HCT116 (cell line): ENCODE measurements around the gene ARHGAP19. TPM values are rescaled to one million over a fixed set of nuclear protein-coding genes. Genes with fewer than 3 reads are reported as not detected.

Source experiments
- ATAC-seq: fragments of 200-7000 bp; cut with Tn5 transposase; 2 replicates; pipeline ENCODE4 v1.9.1; 2020; ENCODE audit warnings: mild to moderate bottlenecking, moderate library complexity
- BruUV-seq: library from RNA; stranded (reverse); fragments of 400-500 nt; replicated peaks from 2 replicates; lab custom pipeline; 2021; lab: Mats Ljungman, UMichigan
- CTCF ChIA-PET: fragments of 300-600 bp; sonication (Branson Sonifier 250); formaldehyde crosslinking; loops from one replicate; lab custom pipeline; 2021; ENCODE audit warnings: antibody characterized with exemption; lab: Charles Lee
- POLR2A ChIA-PET: fragments of 300-600, 350-600 bp; sonication (Branson Sonifier 250); formaldehyde crosslinking; loops from one replicate; lab custom pipeline; 2021; ENCODE audit warnings: antibody characterized with exemption; lab: Charles Lee
- RAD21 ChIA-PET, 2 experiments: fragments of 300-600 bp; sonication (Branson Sonifier 250); formaldehyde crosslinking; loops; one replicate each; lab custom pipeline; 2023; ENCODE audit warnings: low total read pairs in 2 of 2; ENCODE audit not compliant: uncharacterized antibody in 2 of 2, unreplicated experiment in 2 of 2, low non-redundant PET in 1 of 2; lab: Charles Lee
- DNase-seq: peaks from one replicate; pipeline ENCODE4 v3.0.0-alpha.2; 2010; ENCODE audit warnings: low read depth, low spot score
- H2AFZ ChIP-seq: fragments of 200-600 bp; shearing (Covaris generic), sonication (generic); 2 replicates; pipeline ENCODE4 v1.6.1; 2017; ENCODE audit warnings: low read depth, mixed run types, mixed read lengths, antibody characterized with exemption, low read length; ENCODE audit not compliant: poor library complexity, severe bottlenecking
- H3K27ac ChIP-seq: 2 replicates; pipeline ENCODE4 v1.5.1; 2012; ENCODE audit warnings: low read depth, low read length
- H3K27me3 ChIP-seq: fragments of 200-600 bp; sonication (generic); 2 replicates; pipeline ENCODE4 v1.6.1; 2016; ENCODE audit warnings: mixed run types, low read length, mixed read lengths; ENCODE audit not compliant: insufficient read depth
- H3K36me3 ChIP-seq, 2 experiments: fragments of 200-500 bp in 1 of 2; fragments of 200-600 bp in 1 of 2; sonication (Bioruptor generic) in 1 of 2; sonication (generic) in 1 of 2; 2 replicates each; pipeline versions ENCODE4 v1.5.1 to v1.6.1; 2014 to 2016; ENCODE audit warnings: low read length in 2 of 2, inconsistent platforms in 1 of 2, mixed read lengths in 1 of 2, mixed run types in 1 of 2; ENCODE audit not compliant: insufficient read depth in 2 of 2, control insufficient read depth in 1 of 2
- H3K4me1 ChIP-seq, 2 experiments: fragments of 200-600 bp in 1 of 2; sonication (generic) in 1 of 2; 2 replicates each; pipeline versions ENCODE4 v1.5.1 to v1.6.1; 2012 to 2017; ENCODE audit warnings: low read length in 2 of 2, inconsistent platforms in 1 of 2, mild to moderate bottlenecking in 1 of 2, mixed read lengths in 1 of 2, mixed run types in 1 of 2, moderate library complexity in 1 of 2; ENCODE audit not compliant: insufficient read depth in 2 of 2, control insufficient read depth in 1 of 2
- H3K4me2 ChIP-seq: fragments of 200-600 bp; sonication (generic); 2 replicates; pipeline ENCODE4 v1.6.1; 2017; ENCODE audit warnings: mixed run types, low read length, mixed read lengths
- H3K4me3 ChIP-seq, 2 experiments: fragments of 200-600 bp in 1 of 2; sonication (generic) in 1 of 2; replicated peaks in 1 of 2; 2 replicates each; pipeline ENCODE4 v1.5.1; 2011 to 2016; ENCODE audit warnings: low read length in 2 of 2, control low read depth in 1 of 2, low read depth in 1 of 2, mild to moderate bottlenecking in 1 of 2, mixed read lengths in 1 of 2, mixed run types in 1 of 2
- H3K79me2 ChIP-seq: fragments of 200-600 bp; sonication (generic); 2 replicates; pipeline ENCODE4 v1.6.1; 2017; ENCODE audit warnings: mild to moderate bottlenecking, mixed run types, low read length, moderate library complexity, mixed read lengths; ENCODE audit not compliant: insufficient read depth
- H3K9ac ChIP-seq: fragments of 200-600 bp; sonication (generic); 2 replicates; pipeline ENCODE4 v1.6.1; 2016; ENCODE audit warnings: low read length, mixed read lengths
- H3K9me2 ChIP-seq: fragments of 200-600 bp; sonication (generic), shearing (Covaris generic); 2 replicates; pipeline ENCODE4 v1.6.1; 2017; ENCODE audit warnings: mixed run types, mild to moderate bottlenecking, moderate library complexity; ENCODE audit not compliant: insufficient read depth
- H3K9me3 ChIP-seq, 2 experiments: fragments of 200-500 bp in 1 of 2; fragments of 200-600 bp in 1 of 2; sonication (Bioruptor generic) in 1 of 2; sonication (generic) in 1 of 2; 2 replicates each; pipeline ENCODE4 v1.6.1; 2014 to 2017; ENCODE audit warnings: low read length in 2 of 2, mixed read lengths in 2 of 2, inconsistent platforms in 1 of 2, low read depth in 1 of 2, mild to moderate bottlenecking in 1 of 2, mixed run types in 1 of 2, moderate library complexity in 1 of 2; ENCODE audit not compliant: control insufficient read depth in 1 of 2, insufficient read depth in 1 of 2
- H4K20me1 ChIP-seq: fragments of 200-600 bp; sonication (generic), shearing (Covaris generic); 2 replicates; pipeline ENCODE4 v1.6.1; 2017; ENCODE audit warnings: mixed run types, mild to moderate bottlenecking, moderate library complexity; ENCODE audit not compliant: insufficient read depth
- ATF3 ChIP-seq: IDR thresholded peaks from 2 replicates; pipeline ENCODE4 v1.6.1; 2012
- CBX3 ChIP-seq: IDR thresholded peaks from 2 replicates; pipeline ENCODE4 v1.6.1; 2012; ENCODE audit warnings: low read depth
- ELF1 ChIP-seq: IDR thresholded peaks from 2 replicates; pipeline ENCODE4 v1.6.1; 2012; ENCODE audit warnings: low read depth, borderline replicate concordance
- FOSL1 ChIP-seq: IDR thresholded peaks from 2 replicates; pipeline ENCODE4 v1.6.1; 2012; ENCODE audit warnings: low read depth
- JUND ChIP-seq: IDR thresholded peaks from 2 replicates; pipeline ENCODE4 v1.6.1; 2012
- POLR2A ChIP-seq: IDR thresholded peaks from 2 replicates; pipeline ENCODE4 v1.7.0; 2011; ENCODE audit warnings: borderline replicate concordance; ENCODE audit not compliant: insufficient read depth, insufficient read length; ENCODE audit errors: extremely low read depth
- POLR2AphosphoS5 ChIP-seq: IDR thresholded peaks from 2 replicates; pipeline ENCODE4 v1.6.1; 2011; ENCODE audit warnings: mild to moderate bottlenecking, low read depth, low read length, moderate library complexity
- RAD21 ChIP-seq: IDR thresholded peaks from 2 replicates; pipeline ENCODE4 v1.6.1; 2012; ENCODE audit warnings: low read depth, mild to moderate bottlenecking
- SIN3A ChIP-seq: IDR thresholded peaks from 2 replicates; pipeline ENCODE4 v1.6.1; 2012; ENCODE audit warnings: low read depth
- SRF ChIP-seq: IDR thresholded peaks from 2 replicates; pipeline ENCODE4 v1.6.1; 2012; ENCODE audit warnings: low read depth
- ZBTB33 ChIP-seq: IDR thresholded peaks from 2 replicates; pipeline ENCODE4 v1.6.1; 2011; ENCODE audit warnings: mild to moderate bottlenecking, low read length, moderate library complexity; ENCODE audit not compliant: insufficient replicate concordance; ENCODE audit errors: extremely low read depth
- intact Hi-C: fragments of 100-400 bp; cut with micrococcal nuclease; formaldehyde crosslinking; loops from 2 replicates; pipeline ENCODE4 v1.10.0; 2022
- total RNA-seq: library from RNA; stranded (reverse); gene quantifications from one replicate; pipeline ENCODE4 v1.2.1, GENCODE V29; 2021; ENCODE audit not compliant: unreplicated experiment
- TF ChIP-seq, protein P1 (sequence below): IDR thresholded peaks from 2 replicates; pipeline ENCODE4 v1.6.1; 2012; ENCODE audit warnings: low read depth

ARHGAP19 gene
- total RNA-seq, 1 experiment from 2014 or later, result 36.8 TPM

GRCh38 chr10:97211229-97211628, 81.2 kb downstream of the ARHGAP19 start:
- intact Hi-C loops, result loop anchor here (2.0 kb wide), 1 partner anchor 130 kb away; no protein-coding TSS in a partner anchor
- H3K9ac ChIP-seq, result no peak overlapping the region
- H3K4me3 ChIP-seq, result no peak overlapping the region
- H3K9me3 ChIP-seq, result no peaks in the 10 kb centered on the region
- 0 out of 2 replicates have a peak, but pooled peaks cover 5% of the 10 kb centered on the region for H3K27me3 ChIP-seq
- no peaks in the 10 kb centered on the region for H3K36me3 ChIP-seq
- no peak overlapping the region for H3K4me2 ChIP-seq
- H3K4me1 ChIP-seq, result no peaks in the 10 kb centered on the region
- POLR2A ChIA-PET, result no interaction called here
- RAD21 ChIA-PET, result interaction anchor here in 1 of 2 experiments (0.7 to 1.3 kb wide), 3 partner anchors 73 to 138 kb away, joined by 3 to 17 read pairs (median 3); no protein-coding TSS in a partner anchor
- H3K79me2 ChIP-seq, result no peaks in the 10 kb centered on the region
- CTCF ChIA-PET, result interaction anchor here (0.8 to 4.4 kb wide), 14 partner anchors 9 to 571 kb away, joined by 3 to 85 read pairs (median 5); no protein-coding TSS in a partner anchor
- H3K27ac ChIP-seq, result no peak overlapping the region
- no peak for DNase-seq
- no peak for ATAC-seq
- no TSS peak for BruUV-seq
- no peak overlapping the region for H2AFZ ChIP-seq
- H3K9me2 ChIP-seq, result no peaks in the 10 kb centered on the region
- no peaks in the 10 kb centered on the region for H4K20me1 ChIP-seq
- no peak for TF ChIP-seq SRF
- TF ChIP-seq, protein P1, sequence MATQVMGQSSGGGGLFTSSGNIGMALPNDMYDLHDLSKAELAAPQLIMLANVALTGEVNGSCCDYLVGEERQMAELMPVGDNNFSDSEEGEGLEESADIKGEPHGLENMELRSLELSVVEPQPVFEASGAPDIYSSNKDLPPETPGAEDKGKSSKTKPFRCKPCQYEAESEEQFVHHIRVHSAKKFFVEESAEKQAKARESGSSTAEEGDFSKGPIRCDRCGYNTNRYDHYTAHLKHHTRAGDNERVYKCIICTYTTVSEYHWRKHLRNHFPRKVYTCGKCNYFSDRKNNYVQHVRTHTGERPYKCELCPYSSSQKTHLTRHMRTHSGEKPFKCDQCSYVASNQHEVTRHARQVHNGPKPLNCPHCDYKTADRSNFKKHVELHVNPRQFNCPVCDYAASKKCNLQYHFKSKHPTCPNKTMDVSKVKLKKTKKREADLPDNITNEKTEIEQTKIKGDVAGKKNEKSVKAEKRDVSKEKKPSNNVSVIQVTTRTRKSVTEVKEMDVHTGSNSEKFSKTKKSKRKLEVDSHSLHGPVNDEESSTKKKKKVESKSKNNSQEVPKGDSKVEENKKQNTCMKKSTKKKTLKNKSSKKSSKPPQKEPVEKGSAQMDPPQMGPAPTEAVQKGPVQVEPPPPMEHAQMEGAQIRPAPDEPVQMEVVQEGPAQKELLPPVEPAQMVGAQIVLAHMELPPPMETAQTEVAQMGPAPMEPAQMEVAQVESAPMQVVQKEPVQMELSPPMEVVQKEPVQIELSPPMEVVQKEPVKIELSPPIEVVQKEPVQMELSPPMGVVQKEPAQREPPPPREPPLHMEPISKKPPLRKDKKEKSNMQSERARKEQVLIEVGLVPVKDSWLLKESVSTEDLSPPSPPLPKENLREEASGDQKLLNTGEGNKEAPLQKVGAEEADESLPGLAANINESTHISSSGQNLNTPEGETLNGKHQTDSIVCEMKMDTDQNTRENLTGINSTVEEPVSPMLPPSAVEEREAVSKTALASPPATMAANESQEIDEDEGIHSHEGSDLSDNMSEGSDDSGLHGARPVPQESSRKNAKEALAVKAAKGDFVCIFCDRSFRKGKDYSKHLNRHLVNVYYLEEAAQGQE, result no peak
- no peak for TF ChIP-seq SIN3A
- TF ChIP-seq JUND, result no peak
- TF ChIP-seq ATF3, result no peak
- no peak for TF ChIP-seq RAD21
- TF ChIP-seq POLR2AphosphoS5, result no peak
- TF ChIP-seq POLR2A, result no peak
- no peak for TF ChIP-seq CBX3
- no peak for TF ChIP-seq ZBTB33
- no peak for TF ChIP-seq ELF1
- no peak for TF ChIP-seq FOSL1
